T-helper 22 cell (primary cell): ENCODE measurements around the gene PEAR1.

Experiments
- DNase-seq: peaks from one replicate; pipeline ENCODE4 v3.0.0-alpha.2; 2020; ENCODE audit warnings: low read depth

Gene PEAR1

DNA sequence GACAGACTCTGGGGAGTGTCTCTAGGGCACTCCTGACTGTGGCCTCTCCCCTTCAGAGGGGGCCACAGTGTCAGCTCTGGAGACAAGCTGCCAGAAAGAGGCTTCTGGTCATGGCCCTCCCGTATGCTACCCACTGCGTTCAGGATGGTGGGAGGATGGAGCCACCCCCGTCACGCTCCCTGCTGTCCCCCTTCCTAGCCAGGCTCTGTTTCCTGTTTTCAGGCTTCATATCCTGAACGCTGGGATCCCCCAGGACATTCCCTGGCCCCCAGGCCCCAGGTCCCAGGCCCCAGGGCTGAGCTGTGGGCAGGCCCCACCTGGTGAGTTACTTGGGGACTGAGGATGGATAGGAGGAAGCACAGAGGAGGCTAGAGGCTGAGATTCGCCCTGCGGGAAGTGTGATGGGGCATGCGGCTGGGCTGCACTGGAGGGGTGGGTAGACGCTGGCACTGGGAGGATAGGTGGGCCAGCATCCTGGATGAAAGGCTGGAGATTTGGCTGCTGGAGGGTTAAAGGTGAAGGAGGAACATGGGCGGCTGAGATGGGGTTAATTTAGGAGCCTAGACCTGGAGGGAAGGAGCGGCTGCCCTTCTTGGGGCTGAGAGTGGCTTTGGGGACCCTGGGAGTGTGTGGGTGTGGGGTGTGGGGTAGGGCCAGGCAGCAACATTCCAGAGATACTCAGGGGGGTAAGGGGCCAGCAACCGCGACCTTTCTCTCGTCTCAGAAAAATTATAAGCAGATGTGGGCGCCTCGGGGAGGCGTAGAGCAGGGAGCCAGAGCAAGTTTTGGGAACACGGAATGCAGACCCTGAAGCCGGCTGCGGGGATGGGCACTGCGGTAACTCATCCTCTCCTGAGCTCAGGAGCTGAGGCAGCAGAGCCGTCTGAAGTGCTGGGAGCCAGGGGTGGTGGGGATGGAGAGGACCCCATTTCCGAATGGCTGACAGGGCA lies 8.7 kb downstream of the PEAR1 start:
- DNase-seq = no peak

DNA sequence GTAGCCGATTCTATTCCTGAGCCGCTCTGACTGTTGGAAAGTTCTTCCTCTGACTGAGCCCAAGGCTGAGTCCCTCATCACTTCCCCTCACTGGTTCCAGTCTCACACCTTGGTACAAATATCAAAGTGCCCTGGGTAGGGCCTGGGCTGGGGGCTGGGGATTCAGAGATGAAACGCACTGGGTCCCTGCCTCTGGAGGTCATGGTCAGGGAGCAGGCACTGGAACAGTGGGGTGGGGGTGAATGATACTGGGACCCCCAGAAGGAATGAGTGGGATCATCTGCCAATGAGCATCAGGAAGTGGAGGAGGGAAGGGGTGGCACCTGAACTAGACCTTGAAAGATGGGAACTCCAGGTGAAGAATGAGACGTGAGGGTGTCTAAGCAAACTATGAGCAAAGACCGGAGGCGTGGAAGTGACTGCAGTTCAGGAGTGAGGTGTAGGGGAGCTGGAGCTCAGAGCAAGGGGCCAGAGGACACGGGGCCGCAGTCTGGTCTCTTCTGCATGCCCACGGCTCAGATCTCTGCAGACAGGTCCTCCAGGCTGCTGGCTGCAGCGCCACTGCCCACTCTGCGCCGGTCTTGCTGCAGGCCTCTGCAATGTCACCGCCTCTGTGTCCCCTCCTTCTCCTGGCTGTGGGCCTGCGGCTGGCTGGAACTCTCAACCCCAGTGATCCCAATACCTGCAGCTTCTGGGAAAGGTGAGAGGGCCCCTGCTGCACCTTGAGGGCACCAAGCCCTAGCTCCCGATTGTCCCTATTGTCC lies 10.0 kb downstream of the PEAR1 start:
- no peak for DNase-seq

GRCh38 chr1:156904187-156904959 lies 10.9 kb downstream of the PEAR1 start:
- DNase-seq = no peak

GRCh38 chr1:156905176-156905575 lies 11.7 kb downstream of the PEAR1 start:
- DNase-seq = no peak

GRCh38 chr1:156905651-156906050 lies 12.1 kb downstream of the PEAR1 start:
- no peak for DNase-seq

DNA sequence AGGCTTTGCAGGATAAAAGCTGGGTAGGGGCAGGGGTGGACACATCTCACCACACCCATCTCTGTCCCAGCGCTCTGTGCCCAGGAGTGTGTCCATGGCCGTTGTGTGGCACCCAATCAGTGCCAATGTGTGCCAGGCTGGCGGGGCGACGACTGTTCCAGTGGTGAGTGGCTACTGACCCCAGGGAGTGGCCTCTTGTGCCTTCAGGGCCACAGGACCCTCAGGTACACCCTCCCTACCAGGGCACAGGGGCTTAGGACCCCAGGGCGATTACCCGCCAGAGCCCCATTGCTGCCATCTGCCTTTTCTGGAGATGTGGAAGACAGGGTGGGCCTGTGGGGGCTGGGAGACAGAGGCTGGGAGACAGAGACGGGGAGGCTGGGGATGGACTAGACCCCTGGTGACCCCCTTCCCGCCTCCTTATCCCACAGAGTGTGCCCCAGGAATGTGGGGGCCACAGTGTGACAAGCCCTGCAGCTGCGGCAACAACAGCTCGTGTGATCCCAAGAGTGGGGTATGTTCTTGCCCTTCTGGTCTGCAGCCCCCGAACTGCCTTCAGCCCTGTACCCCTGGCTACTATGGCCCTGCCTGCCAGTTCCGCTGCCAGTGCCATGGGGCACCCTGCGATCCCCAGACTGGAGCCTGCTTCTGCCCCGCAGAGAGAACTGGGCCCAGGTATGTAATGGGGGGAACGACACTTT lies 12.8 kb downstream of the PEAR1 start:
- no peak for DNase-seq

GRCh38 chr1:156908541-156908940 lies 15.0 kb downstream of the PEAR1 start:
- DNase-seq = no peak

- DNase-seq = no peak
Measured at GRCh38 chr1:156908955-156909354, 15.4 kb downstream of the PEAR1 start.

- DNase-seq = no peak
Measured at GRCh38 chr1:156909671-156910070, 16.2 kb downstream of the PEAR1 start.

GRCh38 chr1:156910309-156910782 lies 16.8 kb downstream of the PEAR1 start:
- DNase-seq = peak; percentile 8

- no peak for DNase-seq
Measured at GRCh38 chr1:156911577-156912298, 18.2 kb downstream of the PEAR1 start.

GRCh38 chr1:156912310-156912709 lies 18.8 kb downstream of the PEAR1 start:
- DNase-seq = no peak

DNA sequence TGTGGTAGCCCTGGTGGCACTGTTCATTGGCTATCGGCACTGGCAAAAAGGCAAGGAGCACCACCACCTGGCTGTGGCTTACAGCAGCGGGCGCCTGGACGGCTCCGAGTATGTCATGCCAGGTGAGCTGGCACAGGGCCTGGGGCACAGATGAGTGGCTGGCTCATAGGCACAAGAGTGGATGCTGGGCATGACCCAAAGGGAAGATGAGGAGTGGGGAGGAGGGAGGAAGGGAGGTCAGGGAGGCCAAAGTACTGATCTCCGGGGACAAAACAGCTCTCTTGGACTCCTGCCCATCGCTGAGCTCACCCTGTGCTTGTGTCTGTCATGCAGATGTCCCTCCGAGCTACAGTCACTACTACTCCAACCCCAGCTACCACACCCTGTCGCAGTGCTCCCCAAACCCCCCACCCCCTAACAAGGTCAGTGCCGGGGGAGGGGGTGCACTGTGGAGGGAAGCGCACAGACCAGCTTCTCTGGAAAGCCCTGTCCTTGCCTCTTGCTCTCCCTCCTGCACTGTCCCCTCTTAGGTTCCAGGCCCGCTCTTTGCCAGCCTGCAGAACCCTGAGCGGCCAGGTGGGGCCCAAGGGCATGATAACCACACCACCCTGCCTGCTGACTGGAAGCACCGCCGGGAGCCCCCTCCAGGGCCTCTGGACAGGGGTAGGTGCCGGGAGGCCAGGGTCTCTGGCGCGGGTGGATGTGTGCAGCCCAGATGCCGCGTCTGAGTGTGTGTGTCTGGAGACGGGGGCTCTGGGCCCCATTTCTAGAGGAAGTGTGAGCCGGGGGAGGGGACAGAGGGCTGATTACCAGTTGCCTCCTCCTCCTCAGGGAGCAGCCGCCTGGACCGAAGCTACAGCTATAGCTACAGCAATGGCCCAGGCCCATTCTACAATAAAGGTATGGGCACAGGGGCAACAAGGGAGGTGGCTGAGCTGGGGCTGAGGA lies 19.6 kb downstream of the PEAR1 start:
- no peak for DNase-seq

GRCh38 chr1:156913809-156914387 lies 20.4 kb downstream of the PEAR1 start:
- no peak for DNase-seq

DNA sequence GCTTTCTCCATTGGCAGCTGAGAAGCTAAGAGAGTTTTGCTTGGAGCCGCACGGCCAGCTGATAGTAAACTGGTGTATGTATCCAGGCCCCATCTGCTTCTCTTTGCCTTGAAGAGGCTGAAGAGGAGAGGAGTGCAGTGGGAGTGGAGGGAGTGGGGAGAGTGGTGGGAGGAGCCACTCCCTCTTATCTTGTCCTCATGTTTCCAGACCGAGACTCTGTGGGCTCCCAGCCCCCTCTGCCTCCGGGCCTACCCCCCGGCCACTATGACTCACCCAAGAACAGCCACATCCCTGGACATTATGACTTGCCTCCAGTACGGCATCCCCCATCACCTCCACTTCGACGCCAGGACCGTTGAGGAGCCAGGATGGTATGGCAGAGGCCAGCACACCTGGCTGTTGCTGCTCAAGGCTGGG lies 20.9 kb downstream of the PEAR1 start:
- DNase-seq = no peak

GRCh38 chr1:156920233-156921052 lies 26.9 kb downstream of the PEAR1 start, which contains the start of gene LRRC71:
LRRC71 (plus strand) TSS chr1:156920632; CDS start chr1:156920804, 172 bp downstream.
- peak; percentile 11 for DNase-seq

- no peak for DNase-seq
Measured at GRCh38 chr1:156921053-156921529, 27.6 kb downstream of the PEAR1 start.
